Left lobe of liver (tissue), 2 donors: ENCODE measurements around the gene SMPX. TPM values are rescaled to one million over a fixed set of nuclear protein-coding genes. Genes with fewer than 3 reads are reported as not detected.

Source experiments
- ATAC-seq: fragments of 200-7000 bp; cut with Tn5 transposase; one replicate; pipeline ENCODE4 v1.9.1; 2020; ENCODE audit warnings: mild to moderate bottlenecking, moderate library complexity
- DNase-seq: peaks from one replicate; pipeline ENCODE4 v3.0.0-alpha.2; 2020; ENCODE audit warnings: low spot score
- total RNA-seq: library from RNA; stranded (reverse); gene quantifications from one replicate; pipeline ENCODE4 v1.2.1, GENCODE V29; 2021
- donor health status: DM: no; HTN: no; CAD: no; lungs with moderate emphysema.
- donor health status: DM: no; HTN: yes; CAD: no.

Gene SMPX
- total RNA-seq, 1 donor from 2014 or later: 0.96 TPM

GRCh38 chrX:21715825-21716224 is 42.1 kb downstream of the SMPX start:
- ATAC-seq: no peak

DNA sequence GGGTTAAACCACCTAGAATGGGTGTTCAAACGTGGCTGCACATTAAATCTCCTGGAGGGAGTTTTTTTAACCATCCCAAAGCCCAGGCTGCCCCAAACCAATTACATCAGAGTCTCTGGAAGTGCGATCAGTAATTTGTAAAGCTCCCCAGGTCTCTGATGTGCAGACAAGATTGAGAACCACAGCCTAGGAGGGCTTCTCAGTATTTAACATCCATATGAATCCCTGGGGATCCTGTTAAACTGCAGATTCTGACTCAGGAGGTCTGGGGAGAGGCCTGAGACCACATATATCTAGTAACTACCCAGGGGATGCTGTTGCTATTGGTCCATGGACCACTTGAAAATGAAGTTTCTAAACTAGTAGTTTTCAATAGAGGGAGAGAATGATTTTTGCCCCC is 42.6 kb downstream of the SMPX start:
- DNase-seq: no peak
- no peak for ATAC-seq

More at GRCh38 chrX:21715825-21716224, 42.1 kb downstream of the SMPX start:
- no peak for DNase-seq

- DNase-seq (no peak), ATAC-seq (no peak)
Measured at GRCh38 chrX:21711848-21712197, 46.1 kb downstream of the SMPX start.

- DNase-seq (no peak), ATAC-seq (no peak)
Measured at GRCh38 chrX:21711129-21711847, 46.6 kb downstream of the SMPX start.

DNA sequence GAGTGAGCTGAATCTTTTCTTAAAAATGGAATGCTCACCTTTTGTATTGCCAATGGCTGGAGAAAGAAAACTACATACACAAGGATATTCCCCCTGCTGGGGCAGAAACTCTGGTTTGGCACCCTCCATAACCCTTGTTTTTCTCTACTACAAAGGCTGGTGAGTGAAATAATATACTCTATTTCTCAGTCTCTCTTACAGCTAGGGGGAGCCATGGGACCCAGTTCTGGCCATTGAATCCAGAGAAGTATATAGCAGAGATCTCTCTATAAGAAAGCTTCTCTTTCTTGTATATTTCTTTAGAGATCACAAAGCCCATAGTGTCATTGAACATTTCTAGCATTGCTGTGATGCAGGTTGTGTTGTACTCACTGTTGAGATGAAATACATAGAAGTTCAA is 49.8 kb downstream of the SMPX start:
- ATAC-seq: peak; percentile 61

DNA sequence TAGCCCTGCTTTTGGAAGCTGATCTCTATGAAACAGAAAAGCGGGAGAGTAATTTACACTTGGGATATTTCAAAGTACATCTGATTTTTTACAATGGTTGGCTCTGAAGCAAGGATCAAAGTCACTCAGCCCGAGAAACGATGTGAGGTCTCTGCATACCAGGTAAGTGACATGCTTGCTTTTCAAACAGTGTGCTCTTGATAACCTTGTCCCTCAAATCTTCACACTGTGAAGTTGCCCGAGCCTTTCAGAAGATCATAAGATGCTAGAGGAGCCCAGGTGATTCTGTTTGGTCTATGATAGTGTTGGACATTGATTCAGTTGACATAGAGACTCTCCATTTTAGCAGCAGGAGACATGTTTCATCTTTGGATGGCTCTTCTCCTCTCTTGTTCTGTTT is 52.7 kb downstream of the SMPX start:
- ATAC-seq (no peak), DNase-seq (no peak)

More for the DNA sequence above, 49.8 kb downstream of the SMPX start:
- no peak for DNase-seq

DNA sequence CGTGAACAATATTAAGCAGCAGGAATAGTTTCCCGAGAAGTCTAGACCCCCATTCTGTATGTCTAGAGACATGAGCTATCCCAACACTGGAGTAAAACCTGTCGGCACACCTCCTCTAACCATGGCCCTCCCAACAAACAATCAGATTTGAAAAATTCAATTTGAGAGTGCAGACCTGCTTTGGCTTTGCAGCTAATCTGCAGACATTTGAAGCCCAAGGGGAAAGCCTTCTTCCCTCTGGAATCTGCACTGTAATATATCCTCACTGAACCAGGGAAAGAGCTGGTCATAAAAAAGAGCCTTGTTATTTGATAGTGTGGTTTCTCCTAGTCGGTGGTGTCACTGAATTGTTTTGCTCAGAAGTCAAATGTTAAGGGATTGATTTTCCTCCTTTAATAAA is 55.2 kb downstream of the SMPX start:
- DNase-seq: no peak
- no peak for ATAC-seq

DNA sequence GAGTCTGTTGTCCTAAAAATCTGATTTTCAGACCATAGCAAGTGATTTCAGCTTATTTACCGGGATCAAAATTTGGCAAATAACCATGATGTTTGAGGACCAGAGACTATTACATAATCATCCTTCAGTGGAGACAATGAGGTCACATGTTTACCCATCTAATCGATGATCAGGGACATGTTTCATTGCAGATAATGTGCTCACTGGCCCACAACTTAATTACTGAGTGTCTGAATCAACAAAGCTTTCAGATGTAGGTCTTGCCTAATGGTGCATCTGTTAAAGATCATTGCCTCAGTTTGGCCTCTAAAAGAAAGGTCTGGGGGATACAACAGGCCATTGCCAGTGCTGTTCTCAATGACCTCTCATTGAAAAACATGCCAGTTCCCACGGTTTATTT is 56.9 kb downstream of the SMPX start:
- ATAC-seq: peak; percentile 77
- DNase-seq: no peak

- no peak for DNase-seq
Measured at GRCh38 chrX:21700275-21700674, 57.6 kb downstream of the SMPX start.

DNA sequence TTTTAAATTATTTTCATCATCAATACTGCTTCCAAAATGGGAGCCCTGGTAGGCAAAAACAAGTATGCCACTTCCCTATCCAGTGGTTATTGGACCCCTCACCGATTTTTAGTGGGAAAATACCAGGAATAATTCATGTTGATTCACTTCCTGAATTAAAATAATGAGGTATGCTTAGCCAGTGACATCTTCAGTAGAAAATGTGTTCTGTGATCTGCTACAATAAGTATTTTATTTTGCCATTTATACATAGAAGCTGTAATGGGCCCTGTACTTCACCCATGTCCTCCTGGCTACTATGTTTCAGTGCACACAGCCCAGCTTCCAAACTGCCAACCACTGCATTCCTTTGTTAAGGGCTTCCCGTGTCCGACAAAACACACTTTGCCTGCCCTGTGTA is 58.8 kb downstream of the SMPX start:
- ATAC-seq (no peak), DNase-seq (no peak)

More at GRCh38 chrX:21700275-21700674, 57.6 kb downstream of the SMPX start:
- ATAC-seq: no peak

- ATAC-seq (no peak), DNase-seq (no peak)
Measured at GRCh38 chrX:21698272-21698671, 59.6 kb downstream of the SMPX start.

DNA sequence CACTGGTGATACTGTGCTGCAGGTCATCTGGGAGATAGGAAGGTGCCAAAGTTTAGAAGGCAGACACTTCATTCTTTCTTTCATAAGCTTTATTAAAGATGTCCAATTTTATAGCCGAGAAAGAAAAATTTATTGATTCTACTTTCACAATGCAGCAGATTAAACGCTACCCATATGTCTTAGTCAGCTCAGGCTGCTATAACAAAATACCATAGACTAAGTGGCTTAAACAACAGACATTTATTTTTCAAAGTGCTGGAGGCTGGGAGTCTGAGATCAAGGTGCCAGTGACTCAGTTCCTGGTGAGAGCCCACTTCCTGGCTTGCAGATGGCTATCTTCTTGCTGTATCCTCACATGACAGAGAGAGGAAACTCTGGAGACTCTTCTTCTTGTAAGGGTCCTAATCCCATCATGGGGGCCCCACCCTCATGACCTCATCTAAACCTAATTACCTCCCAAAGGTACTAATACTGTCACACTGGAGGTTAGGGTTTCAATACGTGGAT is 66.4 kb downstream of the SMPX start:
- ATAC-seq (no peak), DNase-seq (no peak)

DNA sequence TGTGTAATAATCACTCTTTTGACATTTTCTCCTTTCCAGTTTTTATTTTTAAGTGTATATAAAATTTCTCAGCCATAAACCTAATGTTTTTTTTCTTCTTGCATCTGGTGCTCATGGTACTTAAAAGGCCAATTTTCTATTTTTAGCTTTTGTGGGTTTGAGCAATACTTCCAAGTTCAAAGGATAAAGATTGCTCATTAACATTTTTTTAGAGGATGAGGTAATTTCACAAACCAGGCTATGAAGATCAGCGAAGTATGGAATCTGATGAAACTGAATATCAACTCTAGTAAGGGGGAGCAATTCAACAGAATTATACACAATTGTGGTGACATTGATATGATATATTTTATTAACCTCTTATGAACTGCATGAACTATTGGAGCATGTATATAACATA is 74.0 kb downstream of the SMPX start:
- DNase-seq (no peak), ATAC-seq (peak; percentile 23)

DNA sequence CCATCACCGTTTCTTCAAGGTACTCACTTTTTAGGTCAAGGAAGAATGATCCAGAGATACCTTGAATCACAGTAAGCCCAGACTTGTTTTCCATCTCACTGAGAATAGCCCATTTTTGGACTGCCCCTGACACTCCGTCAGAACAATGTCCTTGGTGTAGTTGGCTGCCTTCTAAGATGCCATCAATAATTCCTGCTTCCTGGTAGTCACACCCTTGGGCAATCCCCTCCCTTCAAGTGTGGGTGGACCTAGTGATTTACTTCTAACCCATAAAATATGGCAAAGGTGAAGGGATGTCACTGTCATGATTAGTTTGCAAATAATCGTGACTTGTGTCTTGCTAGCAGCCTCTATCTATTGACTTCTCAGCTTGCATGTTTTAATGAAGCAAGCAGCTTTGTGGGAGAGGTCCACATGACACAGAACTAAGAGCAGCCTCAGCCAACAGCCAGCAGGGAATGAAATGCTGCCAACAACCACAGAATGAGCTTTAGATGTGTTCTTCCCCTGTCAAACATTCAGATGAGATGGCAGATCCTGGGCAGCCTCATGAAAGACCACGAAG is 79.8 kb downstream of the SMPX start:
- ATAC-seq: no peak
- no peak for DNase-seq

DNA sequence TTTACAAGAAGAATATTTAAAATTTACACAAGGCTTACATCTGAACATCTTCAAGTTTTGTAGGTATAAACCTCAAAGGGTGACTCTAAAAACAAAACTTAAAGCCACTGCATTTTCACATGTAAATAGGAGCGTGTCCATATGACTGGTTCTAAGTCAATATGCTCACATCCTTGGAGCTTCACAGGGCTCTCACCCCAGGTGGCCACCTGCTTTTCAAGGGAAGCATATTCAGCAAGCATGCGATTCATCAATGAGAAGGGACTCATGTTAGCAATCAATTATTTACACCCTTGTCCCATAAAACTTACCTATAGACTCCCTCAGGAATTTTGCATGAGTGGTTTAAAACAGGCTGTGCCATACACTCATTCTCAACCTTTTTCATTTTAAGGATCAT is 82.0 kb downstream of the SMPX start:
- ATAC-seq (no peak), DNase-seq (no peak)

DNA sequence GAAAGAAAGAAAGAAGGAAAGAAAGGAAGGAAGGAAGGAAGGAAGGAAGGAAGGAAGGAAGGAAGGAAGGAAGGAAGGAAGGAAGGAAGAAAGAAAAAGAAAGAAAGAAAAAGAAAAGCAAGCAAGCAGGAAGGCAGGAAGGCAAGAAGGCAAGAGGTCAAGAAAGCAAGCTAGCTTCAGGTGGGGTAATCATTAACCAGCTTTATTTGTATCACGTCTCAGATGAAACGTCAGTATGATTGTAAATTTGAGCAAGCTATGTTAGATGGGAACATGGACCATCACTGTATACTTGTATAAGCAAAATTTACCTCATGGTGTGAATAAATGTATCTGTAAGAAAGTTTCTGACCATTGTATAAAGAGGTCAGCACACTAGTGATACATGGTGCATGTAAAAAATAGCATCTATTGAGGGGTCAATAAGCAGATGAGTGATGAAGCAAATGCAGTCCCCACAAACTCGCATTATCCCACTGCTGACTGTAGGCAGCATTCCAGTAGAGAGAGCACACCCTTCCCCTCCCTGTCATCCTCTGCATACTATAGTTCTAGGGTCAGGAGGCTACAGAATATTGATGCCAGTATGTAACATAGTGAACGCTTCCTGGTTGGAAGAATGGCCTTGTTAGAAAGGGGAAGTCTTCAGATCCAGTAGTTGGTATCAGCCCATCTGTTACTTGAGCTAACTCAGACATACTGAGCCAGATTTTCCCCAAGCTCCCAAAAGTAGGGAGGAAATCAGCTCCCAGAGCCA is 83.3 kb downstream of the SMPX start:
- ATAC-seq (no peak), DNase-seq (no peak)

GRCh38 chrX:21666679-21667078 is 91.2 kb downstream of the SMPX start:
- DNase-seq (no peak), ATAC-seq (no peak)

- DNase-seq (no peak), ATAC-seq (no peak)
Measured at GRCh38 chrX:21666252-21666651, 91.7 kb downstream of the SMPX start.

- DNase-seq: no peak
- no peak for ATAC-seq
Measured at GRCh38 chrX:21662761-21663160, 95.2 kb downstream of the SMPX start.

GRCh38 chrX:21661316-21661715 is 96.6 kb downstream of the SMPX start:
- ATAC-seq (no peak), DNase-seq (no peak)

- ATAC-seq (no peak), DNase-seq (no peak)
Measured at GRCh38 chrX:21660156-21660555, 97.8 kb downstream of the SMPX start.

DNA sequence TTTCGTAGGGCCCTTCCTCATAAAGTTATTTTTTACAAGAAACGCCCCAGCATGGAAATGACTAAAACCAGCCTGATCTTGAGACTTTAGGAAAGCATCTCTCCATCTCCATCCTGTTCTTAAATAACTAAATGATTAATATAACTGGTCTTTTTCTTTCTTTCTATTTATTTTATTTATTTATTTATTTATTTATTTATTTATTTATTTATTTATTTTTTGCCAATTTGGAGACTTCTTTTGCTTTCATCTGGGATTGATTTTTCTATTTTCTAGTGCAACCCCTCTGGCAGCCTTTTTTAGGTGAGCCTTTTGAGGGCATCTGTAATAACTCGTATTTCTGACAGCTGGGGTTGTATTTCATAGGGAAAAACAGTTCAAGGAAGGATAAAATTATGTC is 98.6 kb downstream of the SMPX start:
- no peak for DNase-seq
- no peak for ATAC-seq
